HEK293 (cell line): ENCODE measurements around the gene NDUFV2.
A peak's percentile ranks its signal among the peaks of the same experiment; 100 is the strongest.

Experiments used
- CTCF ChIA-PET: fragments of 350-600 bp; formaldehyde crosslinking; extraction: SDS; loops from one replicate; lab custom pipeline; 2021; ENCODE audit warnings: antibody characterized with exemption; lab: Yijun Ruan, JAX
- POLR2A ChIA-PET: fragments of 300-600 bp; formaldehyde crosslinking; extraction: SDS; loops from one replicate; lab custom pipeline; 2020; ENCODE audit warnings: antibody characterized with exemption, inconsistent platforms; lab: Yijun Ruan, JAX
- H3K27ac ChIP-seq: fragments of 200-500 bp; sonication (Bioruptor generic); 2 replicates; pipeline ENCODE4 v1.5.1; 2014; ENCODE audit warnings: low read depth, low read length, control low read depth, inconsistent platforms; ENCODE audit errors: extremely low read depth
- H3K36me3 ChIP-seq, 2 experiments: fragments of 200-500 bp in 1 of 2; sonication (Bioruptor generic) in 1 of 2; 1 replicate in 1 of 2; 2 replicates in 1 of 2; pipeline ENCODE4 v1.5.1; 2014 to 2017; ENCODE audit warnings: inconsistent platforms in 2 of 2, low read length in 2 of 2; ENCODE audit not compliant: control insufficient read depth in 2 of 2, insufficient read depth in 1 of 2
- H3K4me1 ChIP-seq: fragments of 200-500 bp; sonication (Bioruptor generic); 2 replicates; pipeline ENCODE4 v1.5.1; 2014; ENCODE audit warnings: mild to moderate bottlenecking, low read length, inconsistent platforms; ENCODE audit not compliant: control insufficient read depth, insufficient read depth
- H3K4me3 ChIP-seq: 2 replicates; pipeline ENCODE4 v1.5.1; 2011; ENCODE audit warnings: low read depth, mild to moderate bottlenecking, control low read depth, low read length, moderate library complexity
- H3K9me3 ChIP-seq: fragments of 200-500 bp; sonication (Bioruptor generic); 2 replicates; pipeline ENCODE4 v1.5.1; 2014; ENCODE audit warnings: low read depth, low read length, inconsistent platforms; ENCODE audit not compliant: control insufficient read depth, insufficient read depth
- EGR2 ChIP-seq: fragments of 450-650 bp; formaldehyde crosslinking; IDR thresholded peaks from 2 replicates; pipeline ENCODE4 v1.5.1; 2016; ENCODE audit warnings: low read depth, missing biosample characterization, missing genetic modification characterization
- HOXC10 ChIP-seq: sonication (generic); formaldehyde crosslinking; IDR thresholded peaks from 2 replicates; pipeline ENCODE4 v1.8.1; 2023; ENCODE audit warnings: mild to moderate bottlenecking, missing genetic modification reagents
- KLF7 ChIP-seq: fragments of 450-650 bp; formaldehyde crosslinking; IDR thresholded peaks from 2 replicates; pipeline ENCODE4 v1.5.1; 2016; ENCODE audit warnings: missing biosample characterization, missing genetic modification characterization, borderline replicate concordance
- YY2 ChIP-seq: fragments of 450-650 bp; formaldehyde crosslinking; IDR thresholded peaks from 2 replicates; pipeline ENCODE4 v1.5.1; 2016; ENCODE audit warnings: missing biosample characterization, missing genetic modification characterization
- ZBTB21 ChIP-seq: fragments of 450-650 bp; formaldehyde crosslinking; IDR thresholded peaks from 2 replicates; pipeline ENCODE4 v1.5.1; 2017; ENCODE audit warnings: missing biosample characterization, missing genetic modification characterization
- ZNF184 ChIP-seq: fragments of 450-650 bp; IDR thresholded peaks from 2 replicates; pipeline ENCODE4 v1.5.1; 2018; ENCODE audit warnings: missing biosample characterization, mild to moderate bottlenecking, missing genetic modification characterization
- ZNF202 ChIP-seq: fragments of 450-650 bp; formaldehyde crosslinking; IDR thresholded peaks from 2 replicates; pipeline ENCODE4 v1.5.1; 2016; ENCODE audit warnings: missing biosample characterization, missing genetic modification characterization, borderline replicate concordance
- ZNF211 ChIP-seq: fragments of 450-650 bp; formaldehyde crosslinking; IDR thresholded peaks from 2 replicates; pipeline ENCODE4 v1.5.1; 2016; ENCODE audit warnings: low read depth, missing biosample characterization, missing genetic modification characterization
- ZNF26 ChIP-seq: fragments of 450-650 bp; formaldehyde crosslinking; IDR thresholded peaks from 2 replicates; pipeline ENCODE4 v1.5.1; 2016; ENCODE audit warnings: missing biosample characterization, missing genetic modification characterization
- ZNF280D ChIP-seq: fragments of 450-650 bp; formaldehyde crosslinking; IDR thresholded peaks from 2 replicates; pipeline ENCODE4 v1.5.1; 2016; ENCODE audit warnings: missing biosample characterization, missing genetic modification characterization
- ZNF48 ChIP-seq: fragments of 450-650 bp; formaldehyde crosslinking; IDR thresholded peaks from 2 replicates; pipeline ENCODE4 v1.5.1; 2016; ENCODE audit warnings: missing biosample characterization, missing genetic modification characterization
- ZNF510 ChIP-seq: fragments of 450-650 bp; formaldehyde crosslinking; IDR thresholded peaks from 2 replicates; pipeline ENCODE4 v1.5.1; 2018; ENCODE audit warnings: mild to moderate bottlenecking, missing genetic modification characterization, missing biosample characterization; ENCODE audit not compliant: insufficient replicate concordance
- ZNF521 ChIP-seq: fragments of 450-650 bp; formaldehyde crosslinking; IDR thresholded peaks from 2 replicates; pipeline ENCODE4 v1.5.1; 2017; ENCODE audit warnings: missing biosample characterization, mild to moderate bottlenecking, missing genetic modification characterization
- ZNF629 ChIP-seq: fragments of 450-650 bp; formaldehyde crosslinking; IDR thresholded peaks from 2 replicates; pipeline ENCODE4 v1.5.1; 2017; ENCODE audit warnings: missing biosample characterization, missing genetic modification characterization
- ZNF654 ChIP-seq: fragments of 450-650 bp; formaldehyde crosslinking; IDR thresholded peaks from 2 replicates; pipeline ENCODE4 v1.5.1; 2016; ENCODE audit warnings: low read depth, missing biosample characterization, missing genetic modification characterization
- ZNF843 ChIP-seq: fragments of 450-650 bp; formaldehyde crosslinking; IDR thresholded peaks from 2 replicates; pipeline ENCODE4 v1.5.1; 2016; ENCODE audit warnings: missing biosample characterization, missing genetic modification characterization

Gene NDUFV2

GRCh38 chr18:9055185-9055584 lies 47.3 kb upstream of the NDUFV2 start:
- H3K27ac ChIP-seq: no peak overlapping the region
- ChIA-PET POLR2A (no interaction called here), CTCF (interaction anchor here (0.6 kb wide), 1 partner anchor 209 kb away, joined by 3 read pairs; no protein-coding TSS in a partner anchor)
- H3K4me3 ChIP-seq: no peak overlapping the region
- H3K36me3 ChIP-seq: no peaks in the 10 kb centered on the region
- no peaks in the 10 kb centered on the region for H3K4me1 ChIP-seq
- H3K9me3 ChIP-seq: no peaks in the 10 kb centered on the region
- peak; percentile 32 for TF ChIP-seq ZNF654 (tag by site-specific recombination)
- no peak for TF ChIP-seq ZNF211

- Histone ChIP-seq H3K4me1 (no peaks in the 10 kb centered on the region), H3K27ac (no peak overlapping the region), H3K36me3 (no peaks in the 10 kb centered on the region), H3K4me3 (no peak overlapping the region), H3K9me3 (no peaks in the 10 kb centered on the region)
- TF ChIP-seq ZNF202 (tag by site-specific recombination) (no peak), YY2 (no peak), ZNF843 (tag by site-specific recombination) (no peak), ZNF629 (no peak), ZNF280D (no peak), HOXC10 (CRISPR knock-in tag) (no peak), ZNF184 (tag by site-specific recombination) (no peak), ZNF510 (tag by site-specific recombination) (no peak), ZNF521 (tag by site-specific recombination) (no peak)
- ChIA-PET POLR2A (interaction anchor here (0.6 kb wide), 1 partner anchor 9 kb away, joined by 5 read pairs; no protein-coding TSS in a partner anchor), CTCF (interaction anchor here (0.6 to 1.3 kb wide), 3 partner anchors 11 to 209 kb away, joined by 3 to 11 read pairs (median 3); no protein-coding TSS in a partner anchor)
These were observed 46.9 kb upstream of the NDUFV2 start for GRCh38 chr18:9055626-9056025.

- ChIA-PET POLR2A (no interaction called here), CTCF (interaction anchor here (0.6 to 1.6 kb wide), 5 partner anchors 16 to 402 kb away, joined by 3 to 7 read pairs (median 4); no protein-coding TSS in a partner anchor)
- Histone ChIP-seq H3K4me3 (no peak overlapping the region), H3K36me3 (no peaks in the 10 kb centered on the region), H3K4me1 (no peaks in the 10 kb centered on the region), H3K9me3 (no peaks in the 10 kb centered on the region), H3K27ac (no peak overlapping the region)
- TF ChIP-seq ZBTB21 (no peak), ZNF48 (tag by site-specific recombination) (no peak), ZNF26 (no peak), KLF7 (tag by site-specific recombination) (no peak), EGR2 (tag by site-specific recombination) (no peak)
These were observed 44.9 kb upstream of the NDUFV2 start for GRCh38 chr18:9057646-9058045.
